ENCODE data around the gene CTU1.

Gene CTU1

GRCh38 chr19:51139299-51140014 is 31.2 kb upstream of the CTU1 start:
- Mint-ChIP-seq H3K4me1 (peaks cover 15% of the 10 kb centered on the region), H3K36me3 (no peaks in the 10 kb centered on the region), H3K27ac (no peak overlapping the region), H3K4me3 (no peak overlapping the region), H3K27me3 (peaks cover 50% of the 10 kb centered on the region), H3K9me3 (peaks cover 8% of the 10 kb centered on the region)
- no peak for DNase-seq
- CTCF ChIA-PET = no interaction called here

GRCh38 chr19:51138549-51138979 is 30.4 kb upstream of the CTU1 start:
- CTCF ChIA-PET = interaction anchor here (1.0 kb wide), 1 partner anchor 29 kb away, joined by 3 read pairs; no protein-coding TSS in a partner anchor
- no peaks in the 10 kb centered on the region for H3K36me3 Mint-ChIP-seq
- H3K27me3 Mint-ChIP-seq = peaks cover 50% of the 10 kb centered on the region
- H3K4me3 Mint-ChIP-seq = no peak overlapping the region
- no peak for DNase-seq
- H3K27ac Mint-ChIP-seq = no peak overlapping the region
- H3K9me3 Mint-ChIP-seq = peaks cover 8% of the 10 kb centered on the region
- peaks cover 15% of the 10 kb centered on the region for H3K4me1 Mint-ChIP-seq

- Mint-ChIP-seq H3K4me1 (peaks cover 15% of the 10 kb centered on the region), H3K27ac (no peak overlapping the region), H3K4me3 (no peak overlapping the region), H3K27me3 (peaks cover 50% of the 10 kb centered on the region), H3K9me3 (peaks cover 8% of the 10 kb centered on the region), H3K36me3 (no peaks in the 10 kb centered on the region)
- CTCF ChIA-PET = interaction anchor here (0.7 to 1.0 kb wide), 2 partner anchors 30 to 121 kb away, joined by 3 read pairs; no protein-coding TSS in a partner anchor
- DNase-seq = no peak
Observed at GRCh38 chr19:51137792-51138425, 29.7 kb upstream of the CTU1 start.

GRCh38 chr19:51136851-51137551 is 28.8 kb upstream of the CTU1 start:
- DNase-seq = no peak
- CTCF ChIA-PET = interaction anchor here (0.7 kb wide), 1 partner anchor 122 kb away, joined by 3 read pairs; no protein-coding TSS in a partner anchor
- H3K27ac Mint-ChIP-seq = no peak overlapping the region
- peaks cover 23% of the 10 kb centered on the region for H3K4me1 Mint-ChIP-seq
- peaks cover 46% of the 10 kb centered on the region for H3K27me3 Mint-ChIP-seq
- H3K36me3 Mint-ChIP-seq = no peaks in the 10 kb centered on the region
- peaks cover 8% of the 10 kb centered on the region for H3K9me3 Mint-ChIP-seq
- H3K4me3 Mint-ChIP-seq = no peak overlapping the region

GRCh38 chr19:51135986-51136762 is 28.0 kb upstream of the CTU1 start:
- Mint-ChIP-seq H3K27ac (no peak overlapping the region), H3K4me3 (no peak overlapping the region), H3K36me3 (no peaks in the 10 kb centered on the region), H3K9me3 (peaks cover 8% of the 10 kb centered on the region), H3K27me3 (peaks cover 38% of the 10 kb centered on the region), H3K4me1 (peaks cover 28% of the 10 kb centered on the region)
- CTCF ChIA-PET = no interaction called here
- DNase-seq = no peak

- CTCF ChIA-PET = interaction anchor here (1.0 to 1.4 kb wide), 2 partner anchors 12 to 23 kb away, joined by 3 to 4 read pairs; no protein-coding TSS in a partner anchor
- no peaks in the 10 kb centered on the region for H3K36me3 Mint-ChIP-seq
- no peak overlapping the region for H3K4me3 Mint-ChIP-seq
- H3K4me1 Mint-ChIP-seq = peaks cover 40% of the 10 kb centered on the region
- no peak overlapping the region for H3K27ac Mint-ChIP-seq
- DNase-seq = no peak
- peaks cover 8% of the 10 kb centered on the region for H3K9me3 Mint-ChIP-seq
- peaks cover 26% of the 10 kb centered on the region for H3K27me3 Mint-ChIP-seq
Observed at GRCh38 chr19:51135004-51135403, 26.8 kb upstream of the CTU1 start.

- H3K27me3 Mint-ChIP-seq = peaks cover 4% of the 10 kb centered on the region
- DNase-seq = peak; percentile 60
- H3K27ac Mint-ChIP-seq = peak overlapping the region; percentile 84
- no peaks in the 10 kb centered on the region for H3K36me3 Mint-ChIP-seq
- peaks cover 8% of the 10 kb centered on the region for H3K9me3 Mint-ChIP-seq
- H3K4me3 Mint-ChIP-seq = peak overlapping the region; percentile 46
- H3K4me1 Mint-ChIP-seq = peaks cover 57% of the 10 kb centered on the region
- CTCF ChIA-PET = interaction anchor here (0.8 kb wide), 1 partner anchor 128 kb away, joined by 3 read pairs; no protein-coding TSS in a partner anchor
Observed at GRCh38 chr19:51131780-51132680, 23.8 kb upstream of the CTU1 start.

- Mint-ChIP-seq H3K4me1 (peaks cover 65% of the 10 kb centered on the region), H3K4me3 (no peak overlapping the region), H3K36me3 (no peaks in the 10 kb centered on the region), H3K27ac (no peak overlapping the region), H3K9me3 (peaks cover 2% of the 10 kb centered on the region), H3K27me3 (no peaks in the 10 kb centered on the region)
- CTCF ChIA-PET = interaction anchor here (3.2 kb wide), 1 partner anchor 28 kb away, joined by 8 read pairs; no protein-coding TSS in a partner anchor
- no peak for DNase-seq
Observed at GRCh38 chr19:51129716-51130115, 21.5 kb upstream of the CTU1 start.

- Mint-ChIP-seq H3K4me1 (peaks cover 80% of the 10 kb centered on the region), H3K9me3 (no peaks in the 10 kb centered on the region), H3K36me3 (no peaks in the 10 kb centered on the region), H3K27ac (no peak overlapping the region), H3K27me3 (no peaks in the 10 kb centered on the region), H3K4me3 (no peak overlapping the region)
- CTCF ChIA-PET = interaction anchor here (0.6 to 3.2 kb wide), 3 partner anchors 30 to 187 kb away, joined by 3 to 8 read pairs (median 5); no protein-coding TSS in a partner anchor
- DNase-seq = no peak
Observed at GRCh38 chr19:51128227-51128626, 20.0 kb upstream of the CTU1 start.

- DNase-seq = no peak
- Mint-ChIP-seq H3K36me3 (no peaks in the 10 kb centered on the region), H3K9me3 (no peaks in the 10 kb centered on the region), H3K4me3 (no peak overlapping the region), H3K27ac (peak overlapping the region; percentile 60), H3K4me1 (peaks cover 85% of the 10 kb centered on the region), H3K27me3 (no peaks in the 10 kb centered on the region)
- CTCF ChIA-PET = interaction anchor here (0.6 to 3.2 kb wide), 3 partner anchors 30 to 188 kb away, joined by 3 to 8 read pairs (median 5); no protein-coding TSS in a partner anchor
Observed at GRCh38 chr19:51127755-51128154, 19.5 kb upstream of the CTU1 start.

- Mint-ChIP-seq H3K27ac (no peak overlapping the region), H3K4me1 (peaks cover 85% of the 10 kb centered on the region), H3K27me3 (no peaks in the 10 kb centered on the region), H3K36me3 (peaks cover 2% of the 10 kb centered on the region), H3K9me3 (no peaks in the 10 kb centered on the region), H3K4me3 (no peak overlapping the region)
- DNase-seq = no peak
- CTCF ChIA-PET = no interaction called here
Observed at GRCh38 chr19:51127032-51127431, 18.8 kb upstream of the CTU1 start.

- H3K36me3 Mint-ChIP-seq = peaks cover 11% of the 10 kb centered on the region
- H3K4me3 Mint-ChIP-seq = no peak overlapping the region
- peaks cover 83% of the 10 kb centered on the region for H3K4me1 Mint-ChIP-seq
- CTCF ChIA-PET = interaction anchor here (0.6 kb wide), 1 partner anchor 235 kb away, joined by 4 read pairs; no protein-coding TSS in a partner anchor
- no peaks in the 10 kb centered on the region for H3K27me3 Mint-ChIP-seq
- DNase-seq = no peak
- H3K9me3 Mint-ChIP-seq = no peaks in the 10 kb centered on the region
- peak overlapping the region; percentile 91 for H3K27ac Mint-ChIP-seq
Observed at GRCh38 chr19:51125421-51126075, 17.3 kb upstream of the CTU1 start.
